HG02571 (cell line): ENCODE results near the gene KLHDC7B.

Experiments
- ATAC-seq: cut with Tn5 transposase; IDR thresholded peaks from one replicate; pipeline ENCODE4 v1.9.1; 2021; ENCODE audit warnings: mild to moderate bottlenecking, moderate library complexity; ENCODE audit not compliant: unreplicated experiment

Gene KLHDC7B

GRCh38 chr22:50547263-50547985 is 1.7 kb downstream of the KLHDC7B start:
- ATAC-seq, result no peak

GRCh38 chr22:50548040-50548920 is 2.6 kb downstream of the KLHDC7B start:
- ATAC-seq, result no peak

GRCh38 chr22:50548921-50549790 is 3.5 kb downstream of the KLHDC7B start:
- ATAC-seq, result no peak

- no peak for ATAC-seq
Measured at GRCh38 chr22:50550395-50550794, 4.7 kb downstream of the KLHDC7B start.

- ATAC-seq, result no peak
Measured at GRCh38 chr22:50551160-50551752, 5.6 kb downstream of the KLHDC7B start.

- ATAC-seq, result no peak
Measured at GRCh38 chr22:50553310-50553709, 7.6 kb downstream of the KLHDC7B start.

GRCh38 chr22:50556703-50557102 is 11.0 kb downstream of the KLHDC7B start:
- no peak for ATAC-seq

- no peak for ATAC-seq
Measured at GRCh38 chr22:50560034-50560433, 14.3 kb downstream of the KLHDC7B start.

- no peak for ATAC-seq
Measured at GRCh38 chr22:50561401-50562358, 16.0 kb downstream of the KLHDC7B start.

- ATAC-seq, result peak; percentile 91
Measured at GRCh38 chr22:50562523-50563412, 17.1 kb downstream of the KLHDC7B start, which contains the start of gene SYCE3. TSS of gene SYCE3 (minus strand) at chr22:50562919. CDS start at chr22:50556405, 6,514 bp downstream.

- no peak for ATAC-seq
Measured at GRCh38 chr22:50563413-50564160, 17.9 kb downstream of the KLHDC7B start.

GRCh38 chr22:50564289-50564688 is 18.6 kb downstream of the KLHDC7B start:
- no peak for ATAC-seq

GRCh38 chr22:50567721-50568252 is 22.1 kb downstream of the KLHDC7B start:
- no peak for ATAC-seq

GRCh38 chr22:50568626-50569025 is 22.9 kb downstream of the KLHDC7B start:
- no peak for ATAC-seq

- ATAC-seq, result no peak
Measured at GRCh38 chr22:50569041-50569459, 23.4 kb downstream of the KLHDC7B start.

- no peak for ATAC-seq
Measured at GRCh38 chr22:50569896-50570535, 24.3 kb downstream of the KLHDC7B start.

- no peak for ATAC-seq
Measured at GRCh38 chr22:50570861-50571260, 25.2 kb downstream of the KLHDC7B start.
